Skeletal muscle cell (primary cell): ENCODE measurements around the gene KLF3.

Source experiments
- DNase-seq: peaks from one replicate; pipeline ENCODE4 v3.0.0-alpha.2; 2010; ENCODE audit warnings: low read depth
- H3K4me3 ChIP-seq: 2 replicates; pipeline ENCODE4 v1.5.1; 2011; ENCODE audit warnings: low read depth, mild to moderate bottlenecking, control low read depth, low read length, moderate library complexity

KLF3 gene

DNA sequence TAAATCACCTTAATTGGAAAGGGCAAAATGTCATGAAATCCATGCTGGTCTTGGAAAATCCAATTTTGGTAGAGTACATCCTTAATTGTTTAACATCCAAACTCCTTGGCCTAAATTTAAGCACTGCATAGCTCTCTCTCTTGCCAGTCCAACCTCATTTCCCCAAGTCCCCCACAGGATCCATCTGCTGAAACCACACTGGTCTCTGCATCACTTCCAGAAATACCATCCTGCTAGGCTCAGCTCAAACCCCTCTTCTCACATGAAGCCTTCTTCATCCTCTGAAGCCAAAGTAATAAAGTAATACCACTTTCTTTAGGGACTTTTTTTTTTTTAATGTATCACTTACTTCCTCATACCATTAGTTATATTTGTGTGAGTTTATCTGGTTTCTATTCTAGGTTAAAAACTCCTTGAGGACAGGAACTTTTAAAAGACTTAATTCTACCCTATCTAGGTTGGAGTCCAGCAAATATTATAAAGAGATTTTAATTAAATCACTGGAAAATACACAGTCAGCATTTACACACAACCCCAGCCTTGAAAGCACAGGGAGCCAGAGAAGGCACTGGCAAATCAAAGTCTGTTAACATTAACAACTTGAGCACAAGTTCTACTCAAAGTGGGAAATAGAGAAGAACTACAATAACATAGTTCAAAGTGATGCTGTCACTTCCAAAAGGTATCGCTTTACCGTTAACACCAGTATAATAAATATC lies 16.7 kb upstream of the KLF3 start:
- no peak for DNase-seq
- no peak overlapping the region for H3K4me3 ChIP-seq

GRCh38 chr4:38650133-38650532 lies 13.9 kb upstream of the KLF3 start:
- H3K4me3 ChIP-seq = no peak overlapping the region
- no peak for DNase-seq

DNA sequence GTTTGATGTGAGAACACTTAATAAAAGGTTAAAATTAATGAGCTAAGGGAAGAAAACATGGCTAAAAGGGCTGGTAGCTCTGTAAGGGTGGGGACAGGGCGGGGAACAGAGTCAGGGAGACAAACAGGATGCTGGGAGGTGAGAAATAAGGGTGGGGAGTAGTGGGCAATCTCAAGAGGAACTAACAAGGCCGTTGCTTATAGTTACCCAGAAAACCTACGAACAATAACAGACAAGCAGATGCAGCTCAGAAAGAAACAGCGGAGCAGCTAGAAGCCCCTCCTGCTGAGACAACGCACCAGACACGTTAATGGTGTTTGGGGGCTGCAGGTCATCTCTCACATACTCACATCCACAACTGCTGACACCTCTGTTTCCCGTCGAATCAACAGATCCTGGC lies 9.7 kb upstream of the KLF3 start:
- DNase-seq = no peak
- no peak overlapping the region for H3K4me3 ChIP-seq

DNA sequence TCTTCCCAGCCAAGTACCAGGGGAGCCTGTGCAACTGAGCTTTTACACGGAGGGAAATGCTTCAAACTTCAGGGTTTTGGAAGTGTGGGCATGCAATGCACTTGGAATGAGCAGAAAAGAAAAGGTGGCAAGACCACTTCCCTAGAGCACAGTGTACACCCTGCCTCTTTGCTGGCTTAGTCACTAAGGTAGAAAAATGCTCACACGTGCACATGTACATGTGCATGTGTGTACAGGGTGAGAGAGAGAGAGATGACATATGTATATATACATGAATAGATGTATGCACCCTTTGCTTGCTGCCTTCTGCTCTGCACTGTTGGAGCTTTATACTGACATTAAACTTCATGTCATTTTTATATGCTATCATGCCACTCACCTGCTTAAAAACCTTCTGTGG lies 7.9 kb upstream of the KLF3 start:
- no peak for DNase-seq
- H3K4me3 ChIP-seq = no peak overlapping the region

DNA sequence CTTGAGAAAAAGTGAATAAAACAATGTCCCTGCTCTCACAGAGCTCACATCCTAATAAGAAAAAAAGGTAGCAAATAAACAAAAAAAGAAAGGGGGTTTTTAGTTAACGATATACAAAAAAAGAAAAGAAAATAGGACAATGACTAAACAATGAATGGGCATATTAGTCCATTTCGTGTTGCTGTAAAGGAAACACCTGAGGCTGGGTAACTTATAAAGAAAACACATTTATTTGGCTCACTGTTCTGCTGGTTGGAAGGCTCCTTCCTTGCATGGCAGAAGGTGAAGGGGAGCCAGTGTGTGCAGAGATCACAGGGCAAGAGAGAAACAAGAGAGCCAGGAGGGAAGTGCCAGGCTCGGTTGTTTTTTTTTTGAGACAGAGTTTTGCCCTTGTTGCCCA lies 4.7 kb upstream of the KLF3 start:
- DNase-seq = no peak
- H3K4me3 ChIP-seq = no peak overlapping the region

DNA sequence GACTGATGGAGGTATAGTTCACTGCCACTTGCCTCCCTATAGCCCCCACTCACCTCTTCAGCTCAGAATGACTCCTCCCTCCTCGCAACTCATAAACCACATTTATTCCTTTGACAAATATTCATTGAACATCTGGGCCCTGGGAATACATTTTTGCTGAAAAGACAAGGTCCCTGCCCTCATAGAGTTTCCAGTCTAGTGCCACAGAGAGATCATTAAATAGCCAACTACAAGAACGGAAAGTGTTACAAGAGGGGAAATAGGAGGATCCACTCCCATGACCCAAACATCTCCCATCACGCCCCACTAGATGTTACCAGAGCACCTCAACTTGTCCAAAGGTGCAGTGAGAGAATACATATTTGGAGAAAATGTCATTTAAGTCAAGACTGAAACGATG lies 3.2 kb upstream of the KLF3 start:
- no peak for DNase-seq

GRCh38 chr4:38661371-38661770 lies 2.6 kb upstream of the KLF3 start:
- no peak overlapping the region for H3K4me3 ChIP-seq
- no peak for DNase-seq

More for the DNA sequence above, 3.2 kb upstream of the KLF3 start:
- H3K4me3 ChIP-seq = no peak overlapping the region

DNA sequence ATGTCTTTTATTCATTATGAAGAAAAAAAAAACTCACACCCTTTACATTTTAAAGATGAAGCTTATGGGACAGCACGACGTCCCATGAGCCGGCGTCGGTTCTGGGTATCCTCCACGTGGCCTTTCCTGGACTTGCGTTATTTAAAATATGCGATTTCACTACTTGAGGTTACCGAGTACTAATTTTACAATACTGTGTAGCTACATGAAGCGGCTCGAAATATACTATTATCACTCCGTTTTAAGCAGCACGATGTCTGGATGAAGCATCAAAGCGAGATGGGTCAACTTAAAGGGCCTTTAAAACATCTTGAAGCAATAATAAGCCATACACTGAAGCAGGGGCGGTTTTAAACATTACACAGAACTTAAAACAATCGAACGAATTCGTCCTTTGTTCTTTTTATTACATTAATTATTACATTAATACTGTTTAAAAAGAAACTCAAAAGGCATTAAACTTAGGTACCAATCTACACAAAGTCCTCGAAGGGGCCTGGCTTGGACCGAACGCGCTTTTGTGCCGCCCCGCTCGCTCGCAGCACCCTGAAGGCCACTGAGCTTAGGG lies 1.4 kb upstream of the KLF3 start:
- DNase-seq = no peak
- H3K4me3 ChIP-seq = peak overlapping the region; percentile 69

DNA sequence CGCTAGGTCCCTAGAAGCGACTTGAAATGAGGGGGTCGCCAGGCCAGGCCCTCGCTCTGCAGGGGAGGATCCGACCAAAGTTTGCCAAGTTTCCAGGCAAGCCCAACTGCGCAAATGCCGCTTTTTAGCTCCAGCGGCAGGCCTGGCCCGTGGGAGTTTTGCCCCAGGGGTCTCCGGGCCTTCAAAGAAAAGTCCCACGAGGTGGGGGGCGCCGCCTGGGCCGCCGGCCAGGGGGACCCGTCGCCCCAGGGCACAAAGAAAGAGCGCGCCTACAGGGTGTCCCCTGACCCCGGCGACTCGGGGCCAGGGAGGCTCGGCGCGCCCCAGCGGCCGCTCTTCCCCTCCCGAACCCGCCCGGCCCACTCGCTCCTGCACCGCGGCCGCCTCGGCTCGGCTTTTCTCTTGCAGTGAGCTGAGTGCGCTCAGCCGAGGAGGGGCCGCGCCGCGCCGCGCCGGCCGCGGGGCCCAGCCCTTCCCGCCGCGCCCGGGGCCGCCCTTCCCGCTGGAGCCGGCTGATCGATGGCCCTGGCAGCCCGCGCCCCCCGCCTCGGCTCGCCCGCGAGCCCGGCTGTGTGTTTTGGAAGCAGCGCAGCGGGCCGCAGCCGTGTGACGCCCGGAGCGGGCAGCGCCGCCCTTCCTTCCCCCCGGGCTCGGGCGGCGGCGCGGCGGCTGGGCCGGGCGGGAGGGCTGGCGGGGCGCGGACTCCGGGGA lies 754 bp upstream of the KLF3 start:
- no peak for DNase-seq
- peak overlapping the region; percentile 69 for H3K4me3 ChIP-seq

DNA sequence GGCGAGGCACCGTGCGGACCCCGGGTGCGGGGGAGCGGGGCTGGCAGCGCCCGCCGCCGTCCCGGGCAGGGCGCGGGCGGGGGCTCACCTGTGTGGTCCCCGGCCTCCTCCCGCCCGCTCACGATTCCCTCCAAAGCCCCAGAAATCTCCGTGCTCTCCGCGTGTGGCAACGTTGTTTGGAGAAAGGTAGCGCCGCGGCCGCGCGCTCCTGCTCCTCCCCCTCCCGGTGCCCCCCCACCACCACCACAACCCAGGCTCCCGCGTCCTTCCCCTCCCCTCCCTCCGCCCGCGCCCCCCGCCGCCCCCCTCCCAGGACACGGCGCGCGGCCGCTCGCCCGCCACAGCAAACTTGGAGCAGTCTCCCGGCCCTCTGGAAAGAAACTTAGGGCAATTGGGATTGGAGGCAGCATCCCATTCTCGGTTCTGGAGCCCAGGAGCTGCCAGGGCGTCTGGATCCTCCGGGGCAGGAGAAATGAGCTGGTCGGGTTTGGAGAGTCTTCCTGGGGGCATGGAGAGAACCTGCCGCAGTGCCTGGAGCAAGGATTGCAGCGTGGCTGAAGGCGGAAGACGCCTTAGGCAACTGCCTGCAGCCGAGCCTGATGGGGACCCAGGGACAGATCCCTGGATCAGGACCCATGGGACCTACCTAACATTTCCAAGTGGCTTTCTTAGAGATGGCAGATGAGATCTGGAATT lies 855 bp downstream of the KLF3 start:
- no peak for DNase-seq
- H3K4me3 ChIP-seq = peak overlapping the region; percentile 77

DNA sequence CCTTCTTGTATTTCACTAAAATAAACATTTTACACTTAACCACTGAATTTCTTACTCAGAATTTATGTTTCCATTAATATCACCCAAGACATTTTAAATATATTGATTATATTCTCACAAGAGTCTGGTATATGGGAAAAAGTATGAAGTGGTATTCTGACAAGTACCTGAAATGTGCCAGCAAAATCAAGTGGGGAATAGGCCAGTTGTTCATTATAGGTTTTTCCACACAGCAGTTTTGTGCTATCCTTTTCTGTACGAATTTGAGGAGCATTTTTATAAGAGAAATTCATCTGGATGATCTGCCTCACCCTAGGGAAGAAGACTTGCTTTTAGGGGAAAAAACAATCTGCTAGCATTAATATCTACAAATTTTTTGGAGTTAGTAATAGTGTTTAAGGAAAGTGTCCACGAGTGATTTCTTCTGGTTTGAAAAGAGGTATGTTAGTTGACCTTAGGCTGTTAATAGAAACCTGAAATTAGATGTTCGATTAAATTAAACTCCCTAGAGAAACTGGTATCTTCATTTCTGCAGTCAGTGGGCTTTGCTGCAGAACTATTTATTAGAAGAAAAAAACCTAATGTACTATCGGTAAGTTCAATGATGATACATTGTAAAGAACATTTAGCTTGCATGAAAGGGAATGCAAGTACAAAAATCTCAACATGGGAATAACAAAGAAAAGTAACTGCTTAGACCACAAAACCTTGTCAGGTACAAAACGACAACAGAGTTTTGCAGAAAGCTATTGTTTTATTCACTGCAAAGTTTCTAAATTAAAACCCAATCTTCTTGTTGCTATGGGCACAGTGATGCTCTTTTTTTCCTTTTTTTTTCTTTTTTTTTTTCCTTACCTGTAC lies 1.8 kb downstream of the KLF3 start:
- no peak for DNase-seq
- H3K4me3 ChIP-seq = peak overlapping the region; percentile 77

GRCh38 chr4:38666766-38667084 lies 2.7 kb downstream of the KLF3 start:
- DNase-seq = no peak
- H3K4me3 ChIP-seq = peak overlapping the region; percentile 77

DNA sequence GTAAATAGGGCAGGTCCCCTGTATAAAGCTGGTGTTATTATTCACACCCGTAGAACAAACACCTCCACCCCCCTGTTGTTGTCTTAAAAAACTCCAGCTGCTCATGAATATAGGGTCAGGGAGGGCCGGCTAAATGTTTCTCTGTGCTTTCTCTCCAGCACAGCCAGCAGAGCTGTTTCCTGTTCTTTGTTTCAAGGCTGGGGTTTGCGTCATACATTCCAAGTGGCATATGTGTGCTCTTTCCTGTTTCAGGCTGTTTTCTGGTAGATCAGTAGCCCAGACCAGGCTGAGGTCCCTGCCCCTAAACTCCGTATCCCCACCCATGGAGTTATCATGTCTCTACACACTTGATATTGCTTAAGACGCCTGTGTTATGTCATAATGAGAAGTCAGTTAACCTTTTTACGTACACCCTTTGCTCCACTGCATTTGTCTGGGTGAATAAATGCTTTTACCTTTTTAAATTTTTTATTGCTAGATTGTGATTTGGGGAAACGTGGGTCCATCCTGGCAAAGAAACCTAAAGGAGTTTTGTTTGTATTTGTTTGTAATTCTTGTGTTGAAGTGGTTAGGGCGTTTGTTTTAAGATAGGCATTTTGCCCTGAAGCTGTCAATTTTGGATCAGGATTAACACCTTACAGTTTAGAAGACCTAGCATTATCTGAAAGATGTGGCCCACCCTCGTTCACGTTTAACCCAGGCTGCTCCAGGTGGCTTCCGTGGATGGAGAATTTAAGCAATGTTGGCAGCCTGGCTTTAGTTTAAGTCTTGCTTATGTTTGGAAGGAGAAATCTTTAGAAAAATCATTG lies 3.3 kb downstream of the KLF3 start:
- DNase-seq = peak; percentile 98
- H3K4me3 ChIP-seq = peak overlapping the region; percentile 77

DNA sequence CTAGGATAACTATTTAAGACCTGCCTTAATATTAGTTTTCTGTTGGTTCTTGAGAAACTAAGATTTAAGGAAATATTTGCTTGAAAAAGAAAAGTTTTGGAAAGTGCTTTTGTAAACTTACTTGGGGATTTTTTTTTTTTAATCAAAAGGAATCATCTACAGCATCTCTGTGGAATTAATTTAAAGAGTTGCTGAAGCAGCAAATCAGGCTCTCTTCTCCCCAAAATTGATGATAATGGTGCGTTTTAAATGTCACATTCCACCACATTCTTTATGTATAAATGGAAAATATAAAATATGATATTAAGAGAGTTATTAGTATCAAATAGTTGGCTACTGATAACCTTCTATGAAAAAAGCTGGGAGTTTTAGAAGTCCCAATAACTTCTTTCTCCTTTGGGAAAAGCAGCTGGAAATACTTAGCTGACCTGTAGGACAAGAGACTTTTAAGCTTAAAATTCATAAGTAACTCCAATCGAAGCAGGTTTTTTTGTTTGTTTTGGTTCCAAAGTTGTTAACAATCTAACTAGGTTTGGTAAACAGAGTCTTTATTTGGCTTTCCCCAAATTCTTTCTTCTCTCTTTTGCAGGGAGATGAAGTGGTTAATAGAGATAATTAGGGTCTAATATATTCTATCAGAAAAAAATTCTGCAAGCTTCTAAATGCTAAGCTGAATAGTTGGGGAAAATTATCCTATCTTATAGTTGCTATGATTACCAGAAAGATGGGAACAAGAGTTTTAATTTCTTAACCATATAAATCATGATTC lies 4.4 kb downstream of the KLF3 start:
- no peak for DNase-seq
- no peak overlapping the region for H3K4me3 ChIP-seq

DNA sequence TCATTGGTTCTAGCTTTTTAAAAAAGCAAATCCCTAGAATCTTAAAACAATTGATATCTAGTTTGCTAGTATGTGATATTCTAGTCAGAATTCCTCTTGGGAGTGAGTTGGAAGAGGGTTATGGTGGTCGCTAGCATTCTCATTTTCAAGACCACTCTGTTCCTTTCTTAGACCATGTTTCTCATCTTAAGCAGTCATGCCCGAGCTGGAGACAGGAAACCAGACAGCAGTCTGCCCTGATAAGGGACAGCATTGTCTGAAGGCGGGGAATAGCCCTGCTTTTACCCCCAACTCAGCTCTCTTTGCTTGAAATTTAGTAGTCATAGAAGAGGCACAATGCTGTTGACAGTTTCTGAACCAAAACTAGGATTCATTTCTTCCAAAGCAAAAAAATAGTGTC lies 5.2 kb downstream of the KLF3 start:
- H3K4me3 ChIP-seq = no peak overlapping the region
- no peak for DNase-seq

DNA sequence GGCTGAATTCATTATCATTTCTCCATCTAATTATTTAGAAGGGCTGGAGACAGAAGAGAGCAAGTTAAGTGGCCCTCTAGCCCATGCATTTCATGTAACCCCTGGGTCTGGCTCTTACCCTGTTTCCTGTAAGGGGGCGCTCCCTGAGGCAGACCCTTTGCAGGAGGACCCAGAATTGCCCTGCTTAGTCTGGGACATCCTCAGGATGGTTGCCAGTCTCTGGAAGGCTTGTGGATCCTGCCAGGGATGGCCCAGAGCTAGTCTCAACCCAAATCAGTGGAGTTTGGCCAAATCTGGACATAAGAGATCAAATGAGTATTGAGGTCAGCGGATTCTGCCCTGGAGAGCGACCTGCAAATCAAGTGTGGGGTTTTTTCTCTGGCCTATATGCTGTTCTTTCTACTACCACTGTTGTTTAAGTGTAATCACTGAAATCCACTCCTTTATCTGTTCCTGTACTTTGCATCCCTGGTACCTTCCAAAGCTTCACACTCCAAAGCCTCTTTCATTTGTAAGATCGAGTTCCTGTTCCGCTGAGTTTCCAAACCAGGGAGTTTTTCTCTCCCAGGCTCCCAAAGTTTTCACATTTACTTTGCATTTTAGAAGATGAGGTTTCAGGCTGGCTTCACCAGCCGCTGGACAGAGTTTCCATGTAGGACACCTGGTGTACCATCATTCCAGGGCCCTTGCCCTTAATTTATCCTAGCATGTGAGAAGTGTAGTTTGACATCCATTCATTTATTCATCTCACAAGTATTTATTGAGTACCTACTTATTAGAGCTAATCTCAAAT lies 6.3 kb downstream of the KLF3 start:
- H3K4me3 ChIP-seq = no peak overlapping the region
- no peak for DNase-seq

- no peak overlapping the region for H3K4me3 ChIP-seq
- DNase-seq = no peak
Measured at GRCh38 chr4:38670939-38671591, 7.1 kb downstream of the KLF3 start.
